Cerebellar cortex (tissue), 1 donor: Measurements from ENCODE around the gene PDCD1LG2.
"Not testable (repeated sequence)": the region's sequence is repeated elsewhere in the genome, so short reads cannot be mapped to it uniquely, and the experiment has no call there.

Experiments used
- DNase-seq: peaks from one replicate; pipeline ENCODE4 v3.0.0-alpha.2; 2015; ENCODE audit warnings: low spot score

Gene PDCD1LG2

GRCh38 chr9:5493679-5494511, 16.4 kb upstream of the PDCD1LG2 start:
- no peak for DNase-seq

- not testable (repeated sequence) for DNase-seq
These were observed 15.6 kb upstream of the PDCD1LG2 start for GRCh38 chr9:5494765-5495164.

- no peak for DNase-seq
These were observed 11.2 kb upstream of the PDCD1LG2 start for GRCh38 chr9:5499157-5499556.

GRCh38 chr9:5499889-5500398, 10.4 kb upstream of the PDCD1LG2 start:
- DNase-seq, result no peak

- DNase-seq, result no peak
These were observed 9.7 kb upstream of the PDCD1LG2 start for GRCh38 chr9:5500441-5501235.

- no peak for DNase-seq
These were observed 7.8 kb upstream of the PDCD1LG2 start for GRCh38 chr9:5502553-5502952.

GRCh38 chr9:5509573-5509972, 758 bp upstream of the PDCD1LG2 start:
- no peak for DNase-seq

GRCh38 chr9:5510989-5511388, 658 bp downstream of the PDCD1LG2 start:
- DNase-seq, result no peak

- DNase-seq, result no peak
These were observed 1.1 kb downstream of the PDCD1LG2 start for GRCh38 chr9:5511476-5511875.

GRCh38 chr9:5511935-5512580, 1.7 kb downstream of the PDCD1LG2 start:
- no peak for DNase-seq

- DNase-seq, result no peak
These were observed 2.5 kb downstream of the PDCD1LG2 start for GRCh38 chr9:5512658-5513452.

- no peak for DNase-seq
These were observed 3.8 kb downstream of the PDCD1LG2 start for GRCh38 chr9:5513966-5514616.

- no peak for DNase-seq
These were observed 4.4 kb downstream of the PDCD1LG2 start for GRCh38 chr9:5514617-5515260.

- no peak for DNase-seq
These were observed 4.9 kb downstream of the PDCD1LG2 start for GRCh38 chr9:5515261-5515650.

- no peak for DNase-seq
These were observed 6.3 kb downstream of the PDCD1LG2 start for GRCh38 chr9:5516453-5517220.

- no peak for DNase-seq
These were observed 8.0 kb downstream of the PDCD1LG2 start for GRCh38 chr9:5518171-5518936.

GRCh38 chr9:5518937-5519319, 8.6 kb downstream of the PDCD1LG2 start:
- DNase-seq, result no peak

GRCh38 chr9:5524090-5524489, 13.8 kb downstream of the PDCD1LG2 start:
- no peak for DNase-seq

- no peak for DNase-seq
These were observed 19.4 kb downstream of the PDCD1LG2 start for GRCh38 chr9:5529683-5530221.
